NCI-H2227 (cell line): ENCODE measurements around the gene ADGRD1.
"Not testable (repeated sequence)": the region's sequence is repeated elsewhere in the genome, so short reads cannot be mapped to it uniquely, and the experiment has no call there.

Source experiments
- DNase-seq: peaks from one replicate; lab custom pipeline; 2025; ENCODE audit not compliant: unreplicated experiment; lab: John Stamatoyannopoulos, UW

Gene ADGRD1

GRCh38 chr12:131067981-131068851 lies 114.5 kb downstream of the ADGRD1 start:
- no peak for DNase-seq

- not testable (repeated sequence) for DNase-seq
Measured at GRCh38 chr12:131068926-131069720, 115.4 kb downstream of the ADGRD1 start.

- not testable (repeated sequence) for DNase-seq
Measured at GRCh38 chr12:131070136-131070535, 116.4 kb downstream of the ADGRD1 start.

- DNase-seq = not testable (repeated sequence)
Measured at GRCh38 chr12:131070668-131071067, 117.0 kb downstream of the ADGRD1 start.

- DNase-seq = not testable (repeated sequence)
Measured at GRCh38 chr12:131071234-131071820, 117.6 kb downstream of the ADGRD1 start.

GRCh38 chr12:131071950-131072349 lies 118.2 kb downstream of the ADGRD1 start:
- DNase-seq = not testable (repeated sequence)

- DNase-seq = no peak
Measured at GRCh38 chr12:131072451-131073230, 118.9 kb downstream of the ADGRD1 start.

GRCh38 chr12:131074221-131075083 lies 120.7 kb downstream of the ADGRD1 start:
- DNase-seq = no peak

GRCh38 chr12:131075194-131075593 lies 121.5 kb downstream of the ADGRD1 start:
- DNase-seq = no peak

GRCh38 chr12:131075611-131076010 lies 121.9 kb downstream of the ADGRD1 start:
- DNase-seq = no peak

GRCh38 chr12:131076296-131076695 lies 122.6 kb downstream of the ADGRD1 start:
- no peak for DNase-seq

GRCh38 chr12:131076791-131077747 lies 123.4 kb downstream of the ADGRD1 start:
- no peak for DNase-seq

- no peak for DNase-seq
Measured at GRCh38 chr12:131077931-131078391, 124.3 kb downstream of the ADGRD1 start.

GRCh38 chr12:131082290-131083194 lies 128.8 kb downstream of the ADGRD1 start:
- peak; percentile 77 for DNase-seq

GRCh38 chr12:131084341-131085011 lies 130.8 kb downstream of the ADGRD1 start:
- no peak for DNase-seq

- DNase-seq = no peak
Measured at GRCh38 chr12:131085125-131085815, 131.6 kb downstream of the ADGRD1 start.
